ENCODE measurements around the gene DMRT3. TPM values are rescaled to one million over a fixed set of nuclear protein-coding genes. Genes with fewer than 3 reads are reported as not detected.
A peak's percentile ranks its signal among the peaks of the same experiment; 100 is the strongest.

The DMRT3 gene
- total RNA-seq, 6 experiments from 2014 or later = not detected

GRCh38 chr9:1018121-1018520 lies 41.7 kb downstream of the DMRT3 start:
- peaks cover 3% of the 10 kb centered on the region; the same call in 1 of the 2 replicates for H3K27me3 Mint-ChIP-seq (ENCODE audit: insufficient read depth)
- no peak overlapping the region for H3K27ac Mint-ChIP-seq
- no peaks in the 10 kb centered on the region for H3K4me1 Mint-ChIP-seq (ENCODE audit: low read depth)
- H3K9me3 Mint-ChIP-seq = no peaks in the 10 kb centered on the region
- no peaks in the 10 kb centered on the region for H3K36me3 Mint-ChIP-seq (ENCODE audit: low read depth)
- H3K4me3 Mint-ChIP-seq = no peak overlapping the region
- peak; percentile 73 for TF ChIP-seq CTCF (IDR thresholded peaks at IDR 0.05)
- DNase-seq = peak; percentile 15

DNA sequence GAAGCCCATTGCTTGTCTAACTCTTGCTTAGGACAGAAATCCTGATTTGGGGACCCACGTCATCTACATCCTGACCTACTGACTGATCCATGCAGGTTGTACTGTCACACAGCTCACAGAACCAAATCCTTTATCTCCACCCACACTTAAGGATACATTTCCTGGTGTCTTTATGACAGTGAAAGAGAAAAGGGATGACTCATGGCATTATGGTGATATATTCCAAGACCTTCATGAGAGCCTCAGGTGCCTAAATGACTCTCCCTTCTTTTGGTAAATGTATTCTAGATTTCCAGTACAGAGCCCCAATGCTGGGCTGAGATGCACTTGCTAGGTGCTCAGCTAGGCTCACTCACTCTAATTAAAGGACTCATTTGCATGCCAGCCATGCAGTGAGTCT lies 47.7 kb downstream of the DMRT3 start:
- no peaks in the 10 kb centered on the region for H3K9me3 Mint-ChIP-seq
- no peaks in the 10 kb centered on the region for H3K36me3 Mint-ChIP-seq (ENCODE audit: low read depth)
- no peak for TF ChIP-seq CTCF (IDR thresholded peaks at IDR 0.05)
- H3K4me3 Mint-ChIP-seq = no peak overlapping the region
- DNase-seq = no peak
- peaks cover 5% of the 10 kb centered on the region for H3K27me3 Mint-ChIP-seq (ENCODE audit: insufficient read depth)
- no peak overlapping the region for H3K27ac Mint-ChIP-seq
- H3K4me1 Mint-ChIP-seq (ENCODE audit: low read depth) = no peaks in the 10 kb centered on the region

GRCh38 chr9:1025131-1025530 lies 48.7 kb downstream of the DMRT3 start:
- Mint-ChIP-seq H3K36me3 (ENCODE audit: low read depth) (no peaks in the 10 kb centered on the region), H3K4me3 (no peak overlapping the region), H3K27ac (no peak overlapping the region), H3K4me1 (ENCODE audit: low read depth) (no peaks in the 10 kb centered on the region), H3K27me3 (ENCODE audit: insufficient read depth) (peaks cover 5% of the 10 kb centered on the region), H3K9me3 (no peaks in the 10 kb centered on the region)
- DNase-seq = no peak
- TF ChIP-seq CTCF (IDR thresholded peaks at IDR 0.05) = no peak

DNA sequence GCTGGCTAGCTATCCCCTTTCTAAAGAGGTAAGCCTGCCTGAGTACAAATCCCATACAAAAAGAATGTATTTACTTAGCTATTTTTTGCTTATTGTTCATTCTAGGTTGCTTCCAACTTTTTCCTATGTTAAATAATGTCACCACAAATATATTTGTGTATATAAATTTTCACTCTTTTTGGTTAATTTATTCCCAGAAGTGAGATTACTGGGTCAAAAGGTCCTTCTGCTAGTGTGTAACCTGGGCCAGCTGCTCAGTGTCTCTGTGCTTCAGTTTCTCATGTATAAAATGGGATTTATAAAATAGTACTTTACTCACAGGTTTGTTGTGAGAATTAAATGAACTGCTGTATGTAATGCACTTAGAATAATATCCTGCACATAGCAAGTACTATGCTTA lies 49.8 kb downstream of the DMRT3 start:
- Mint-ChIP-seq H3K4me1 (ENCODE audit: low read depth) (no peaks in the 10 kb centered on the region), H3K9me3 (no peaks in the 10 kb centered on the region), H3K27me3 (ENCODE audit: insufficient read depth) (peaks cover 1% of the 10 kb centered on the region), H3K4me3 (no peak overlapping the region), H3K27ac (no peak overlapping the region), H3K36me3 (ENCODE audit: low read depth) (no peaks in the 10 kb centered on the region)
- no peak for DNase-seq
- TF ChIP-seq CTCF (IDR thresholded peaks at IDR 0.05) = no peak

DNA sequence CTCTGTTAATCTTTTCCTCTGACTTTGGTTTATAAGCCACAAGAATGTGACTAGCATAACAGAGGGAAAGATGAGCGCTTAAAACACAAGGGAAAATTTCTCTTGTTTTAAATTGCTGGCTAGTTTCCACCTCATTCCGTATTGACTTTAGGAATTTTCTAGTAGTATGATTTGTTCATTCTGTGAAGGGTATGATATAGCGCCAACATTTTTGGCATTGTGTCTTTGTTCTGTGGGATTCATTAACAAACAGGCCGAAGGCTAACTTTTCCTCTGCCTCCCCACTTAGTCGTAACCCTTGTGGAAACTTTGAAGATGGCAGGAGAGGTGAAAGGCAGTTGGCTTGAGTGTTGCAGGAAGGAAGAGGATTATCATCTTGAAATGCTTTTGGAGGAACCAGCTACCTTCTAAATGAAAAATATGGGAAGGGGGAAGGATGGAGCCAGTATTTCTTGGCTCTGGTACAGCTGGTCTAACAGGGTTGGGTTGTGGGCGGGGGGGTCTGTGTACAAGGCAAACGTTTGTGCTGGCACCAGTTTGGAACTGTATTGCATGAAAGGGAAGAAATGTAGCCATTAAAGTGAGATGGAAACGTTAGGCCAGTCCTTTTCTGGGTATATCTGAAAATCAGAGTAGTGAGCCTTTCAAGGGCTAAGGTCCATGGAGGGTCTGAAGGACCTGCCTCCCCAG lies 52.2 kb downstream of the DMRT3 start:
- no peak for TF ChIP-seq CTCF (IDR thresholded peaks at IDR 0.05)
- Mint-ChIP-seq H3K4me3 (no peak overlapping the region), H3K9me3 (no peaks in the 10 kb centered on the region), H3K27me3 (ENCODE audit: insufficient read depth) (peaks cover 1% of the 10 kb centered on the region), H3K4me1 (ENCODE audit: low read depth) (no peaks in the 10 kb centered on the region), H3K27ac (no peak overlapping the region), H3K36me3 (ENCODE audit: low read depth) (no peaks in the 10 kb centered on the region)
- no peak for DNase-seq

All from HFFc6 (cell line).